Adrenal gland (tissue), 5 donors: Measurements from ENCODE around the gene IL1A.

Experiments
- CTCF ChIP-seq, 6 experiments: fragments of 450-650 bp in 4 of 6; fragments of 200-600 bp in 2 of 6; sonication (generic) in 1 of 6; IDR thresholded peaks; 1 replicate in 5 of 6; 2 replicates in 1 of 6; pipeline versions ENCODE4 v1.5.1 to v1.8.0; 2016 to 2021; ENCODE audit warnings: antibody characterized with exemption in 6 of 6, mild to moderate bottlenecking in 2 of 6, moderate library complexity in 1 of 6
- POLR2A ChIP-seq, 2 donors: fragments of 450-650 bp; IDR thresholded peaks; one replicate each; pipeline ENCODE4 v1.6.1; 2017; ENCODE audit warnings: antibody characterized with exemption in 2 of 2, mild to moderate bottlenecking in 2 of 2, moderate library complexity in 1 of 2
- donor health status: DM: no; HTN: no; CAD: no.

DNA sequence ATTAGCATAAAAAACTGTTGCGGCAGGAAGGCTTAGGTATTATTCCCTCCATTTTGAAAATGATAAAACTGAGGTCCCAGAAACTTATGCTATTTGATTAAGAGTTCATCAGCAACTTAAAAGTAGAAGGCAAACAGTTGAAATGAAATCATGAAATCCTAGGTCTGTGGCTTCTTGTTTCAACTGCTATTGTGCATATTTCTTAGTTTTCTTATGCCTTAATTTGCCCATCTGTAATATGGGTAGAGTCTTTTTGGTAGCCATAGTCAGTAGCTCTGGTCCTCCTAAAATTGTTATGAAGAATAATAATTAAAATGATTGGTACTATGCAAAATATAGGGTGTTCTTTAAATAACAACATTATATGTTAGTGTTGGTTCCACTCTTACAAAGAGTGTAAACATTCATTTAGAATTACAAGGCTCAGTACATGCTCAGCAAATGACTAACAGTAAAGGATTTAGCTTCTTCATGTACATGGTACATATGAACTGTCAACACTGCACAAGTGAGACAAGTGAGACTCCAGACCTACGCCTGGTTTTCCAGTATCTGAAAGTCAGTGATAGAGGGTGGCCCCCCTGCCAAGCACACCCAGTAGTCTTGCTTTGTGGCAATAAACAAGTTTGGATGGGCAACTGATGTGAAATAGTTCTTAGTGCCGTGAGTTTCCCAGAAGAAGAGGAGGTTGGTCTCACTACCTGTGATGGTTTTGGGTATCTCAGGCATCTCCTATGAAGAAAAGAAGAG, 9.6 kb downstream of the IL1A start:
- no peak for TF ChIP-seq CTCF (IDR thresholded peaks at IDR 0.05)
- no peak for TF ChIP-seq POLR2A (IDR thresholded peaks at IDR 0.05)
